Caki2 (cell line): ENCODE results near the gene RPS15A. TPM values are rescaled to one million over a fixed set of nuclear protein-coding genes. Genes with fewer than 3 reads are reported as not detected.
"Not testable (repeated sequence)": the region's sequence is repeated elsewhere in the genome, so short reads cannot be mapped to it uniquely, and the experiment has no call there.

Experiments
- DNase-seq: peaks from one replicate; pipeline ENCODE4 v3.0.0-alpha.2; 2015; ENCODE audit warnings: low read depth
- in situ Hi-C: cut with HindIII; loops from 2 replicates; pipeline ENCODE4 v1.10.0; 2016; ENCODE audit warnings: low sequenced_read_pairs, low pct_unique_long_range_greater_than_20kb, mixed read lengths
- total RNA-seq: library from RNA; depleted of rRNA; stranded (reverse); fragments of >200 nt; shearing (Covaris generic); gene quantifications from 2 replicates; pipeline ENCODE4 v1.2.3, GENCODE V29; 2014; ENCODE audit warnings: low replicate concordance; rRNA removed

Gene RPS15A
- total RNA-seq, 1 experiment from 2014 or later, result 1,578 TPM

GRCh38 chr16:18770336-18770962 is 19.7 kb downstream of the RPS15A start:
- in situ Hi-C loops, DNase-seq: not testable (repeated sequence)

GRCh38 chr16:18767217-18767616 is 22.9 kb downstream of the RPS15A start:
- in situ Hi-C loops, DNase-seq: not testable (repeated sequence)

- in situ Hi-C loops, DNase-seq: not testable (repeated sequence)
Measured at GRCh38 chr16:18762713-18763112, 27.4 kb downstream of the RPS15A start.

- peak; percentile 21 for DNase-seq
- in situ Hi-C loops, result not testable (repeated sequence)
Measured at GRCh38 chr16:18759598-18760520, 30.3 kb downstream of the RPS15A start.

GRCh38 chr16:18757960-18758660 is 32.0 kb downstream of the RPS15A start:
- DNase-seq, in situ Hi-C loops: not testable (repeated sequence)

- in situ Hi-C loops, result not testable (repeated sequence)
- peak; percentile 35 for DNase-seq
Measured at GRCh38 chr16:18756639-18757038, 33.5 kb downstream of the RPS15A start.

GRCh38 chr16:18742870-18743269 is 47.3 kb downstream of the RPS15A start:
- in situ Hi-C loops, DNase-seq: not testable (repeated sequence)

- in situ Hi-C loops, DNase-seq: not testable (repeated sequence)
Measured at GRCh38 chr16:18740027-18740426, 50.1 kb downstream of the RPS15A start.

- DNase-seq, in situ Hi-C loops: not testable (repeated sequence)
Measured at GRCh38 chr16:18738768-18739167, 51.4 kb downstream of the RPS15A start.

- in situ Hi-C loops, DNase-seq: not testable (repeated sequence)
Measured at GRCh38 chr16:18734279-18734678, 55.9 kb downstream of the RPS15A start.

Other genes starting within 250 kb of the RPS15A start
- 141 and 150 TPM in 2 replicates for gene NOMO2, start 228.2 kb downstream of the RPS15A start, total RNA-seq
- 237 and 308 TPM in 2 replicates for gene ARL6IP1, start 11.2 kb upstream of the RPS15A start, total RNA-seq
- gene SMG1, start 136.1 kb upstream of the RPS15A start, total RNA-seq, result 16.4 and 35.6 TPM in 2 replicates
- gene TMC7, start 193.6 kb upstream of the RPS15A start, total RNA-seq, result 1.6 and 8.7 TPM in 2 replicates